GM19397 (cell line): Measurements from ENCODE around the gene ASTE1.
"Not testable (repeated sequence)": the region's sequence is repeated elsewhere in the genome, so short reads cannot be mapped to it uniquely, and the experiment has no call there.

ENCODE experiments used
- ATAC-seq: cut with Tn5 transposase; IDR thresholded peaks from one replicate; pipeline ENCODE4 v1.9.1; 2021; ENCODE audit warnings: mild to moderate bottlenecking, moderate library complexity; ENCODE audit not compliant: unreplicated experiment

The ASTE1 gene, protein sequence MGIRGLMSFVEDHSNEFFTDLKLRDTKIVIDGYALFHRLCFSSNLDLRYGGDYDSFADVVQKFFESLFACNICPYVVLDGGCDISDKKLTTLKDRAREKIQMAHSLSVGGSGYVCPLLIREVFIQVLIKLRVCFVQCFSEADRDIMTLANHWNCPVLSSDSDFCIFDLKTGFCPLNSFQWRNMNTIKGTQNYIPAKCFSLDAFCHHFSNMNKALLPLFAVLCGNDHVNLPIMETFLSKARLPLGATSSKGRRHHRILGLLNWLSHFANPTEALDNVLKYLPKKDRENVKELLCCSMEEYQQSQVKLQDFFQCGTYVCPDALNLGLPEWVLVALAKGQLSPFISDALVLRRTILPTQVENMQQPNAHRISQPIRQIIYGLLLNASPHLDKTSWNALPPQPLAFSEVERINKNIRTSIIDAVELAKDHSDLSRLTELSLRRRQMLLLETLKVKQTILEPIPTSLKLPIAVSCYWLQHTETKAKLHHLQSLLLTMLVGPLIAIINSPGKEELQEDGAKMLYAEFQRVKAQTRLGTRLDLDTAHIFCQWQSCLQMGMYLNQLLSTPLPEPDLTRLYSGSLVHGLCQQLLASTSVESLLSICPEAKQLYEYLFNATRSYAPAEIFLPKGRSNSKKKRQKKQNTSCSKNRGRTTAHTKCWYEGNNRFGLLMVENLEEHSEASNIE

DNA sequence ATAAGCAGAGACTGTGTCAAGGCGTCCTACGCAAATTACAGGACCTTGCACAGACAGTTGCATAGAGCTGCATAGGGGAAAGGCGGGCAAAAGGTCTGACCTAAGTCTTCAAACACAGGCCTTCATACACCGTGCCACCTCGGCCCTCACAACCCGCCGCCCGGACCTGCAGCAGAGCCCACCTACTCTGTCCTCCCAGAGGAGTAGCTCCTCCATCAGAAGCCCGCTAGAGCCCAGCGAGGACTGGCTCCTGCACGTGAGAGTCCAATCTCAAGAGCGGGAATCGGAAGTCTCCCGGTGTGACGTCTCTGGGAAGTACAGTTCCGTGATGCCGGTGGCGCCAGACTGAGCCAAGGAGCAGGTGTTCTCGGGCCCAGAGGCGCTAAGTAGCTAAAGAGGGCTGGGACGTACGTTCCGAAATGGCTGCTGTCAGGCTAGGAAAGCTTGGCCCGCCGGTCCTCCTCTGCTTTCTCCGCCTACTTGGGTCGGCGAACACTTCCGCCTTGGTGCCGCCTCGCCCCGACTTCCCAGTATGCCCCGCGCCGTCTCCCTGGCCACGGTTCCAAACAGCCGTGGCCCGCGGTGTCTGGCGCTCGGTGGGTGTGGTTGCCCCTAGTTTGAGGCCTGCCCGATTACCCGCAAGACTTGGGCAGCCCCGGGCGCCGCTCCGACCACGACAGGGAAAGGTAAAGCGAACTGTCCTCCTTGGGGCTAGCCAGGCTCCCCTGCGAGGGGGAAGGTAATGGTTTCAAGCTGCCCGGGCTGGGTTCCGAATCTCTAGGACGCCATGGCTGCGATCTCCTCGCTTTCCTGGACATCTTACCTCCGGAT lies at the start of gene ASTE1, which contains the start of gene NEK11:
TSS of gene ASTE1 (minus strand) at position 505 of the 831 bp plus-strand sequence. CDS start 1,519 bp downstream, outside the sequence.
TSS of gene NEK11 (plus strand) at position 557 of the 831 bp plus-strand sequence. CDS start 2,832 bp downstream, outside the sequence.
- peak; percentile 99 for ATAC-seq

GRCh38 chr3:131075632-131076328 lies 49.2 kb upstream of the ASTE1 start:
- no peak for ATAC-seq

DNA sequence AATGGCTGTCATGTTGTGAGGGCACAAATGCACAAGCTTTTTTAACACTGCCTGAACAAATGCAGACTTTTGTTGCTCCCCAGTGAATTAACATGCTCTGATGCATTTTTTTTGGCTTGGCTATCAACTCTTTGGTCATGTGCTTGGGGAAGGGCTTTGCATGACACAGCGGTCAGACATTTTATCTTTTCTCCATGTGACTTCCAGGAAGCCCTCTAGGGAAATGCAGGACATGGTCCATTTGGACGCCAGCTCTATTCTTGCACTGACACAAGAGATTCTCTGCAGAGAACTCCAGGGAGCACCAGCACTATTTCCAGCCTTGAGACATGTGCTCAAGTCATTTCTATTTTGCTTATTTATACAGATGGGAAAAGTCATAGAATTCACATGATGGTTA lies 46.2 kb upstream of the ASTE1 start:
- ATAC-seq, result no peak

- no peak for ATAC-seq
These were observed 45.5 kb upstream of the ASTE1 start for GRCh38 chr3:131072099-131072559.

- no peak for ATAC-seq
These were observed 41.4 kb upstream of the ASTE1 start for GRCh38 chr3:131067983-131068382.

- ATAC-seq, result no peak
These were observed 26.6 kb upstream of the ASTE1 start for GRCh38 chr3:131053043-131053859.

DNA sequence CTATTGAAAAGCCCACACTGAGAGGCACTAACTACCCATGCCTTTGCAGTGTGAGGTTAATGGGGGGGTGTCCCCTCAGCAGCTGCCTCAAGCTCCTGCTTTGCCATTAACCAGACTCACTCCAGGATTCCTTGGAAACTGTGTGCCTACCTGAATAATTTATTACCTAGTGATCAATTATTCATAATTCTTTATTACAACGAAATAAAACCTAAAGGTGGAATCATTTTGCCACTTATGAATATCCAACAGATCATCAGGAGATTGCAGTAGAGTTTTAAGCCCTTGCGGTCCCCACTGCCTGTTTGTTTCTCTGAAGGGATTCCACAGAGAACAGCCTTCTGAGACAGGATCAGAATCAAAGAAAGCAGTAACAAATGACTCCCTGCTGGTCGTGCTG lies 23.4 kb upstream of the ASTE1 start:
- no peak for ATAC-seq

DNA sequence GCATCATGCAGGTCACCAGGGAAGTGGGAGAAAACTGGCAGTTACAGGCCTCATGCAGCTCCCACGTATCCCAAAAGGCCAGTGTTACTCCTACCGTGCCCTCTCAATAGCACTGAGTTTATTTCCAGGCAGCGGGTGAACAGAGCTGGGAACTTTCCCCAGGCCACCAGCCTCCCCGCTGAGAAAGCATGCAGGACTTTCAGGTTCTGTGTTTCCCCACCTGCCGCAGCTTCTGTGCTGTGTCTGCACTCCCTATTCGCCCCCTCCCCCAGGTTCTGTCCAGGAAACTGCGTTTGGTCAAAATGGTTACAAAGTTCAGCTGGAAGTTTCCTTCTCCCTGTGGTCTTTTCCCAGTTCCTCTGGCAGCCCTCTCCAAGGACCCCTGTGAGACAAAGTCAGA lies 21.4 kb upstream of the ASTE1 start:
- no peak for ATAC-seq

DNA sequence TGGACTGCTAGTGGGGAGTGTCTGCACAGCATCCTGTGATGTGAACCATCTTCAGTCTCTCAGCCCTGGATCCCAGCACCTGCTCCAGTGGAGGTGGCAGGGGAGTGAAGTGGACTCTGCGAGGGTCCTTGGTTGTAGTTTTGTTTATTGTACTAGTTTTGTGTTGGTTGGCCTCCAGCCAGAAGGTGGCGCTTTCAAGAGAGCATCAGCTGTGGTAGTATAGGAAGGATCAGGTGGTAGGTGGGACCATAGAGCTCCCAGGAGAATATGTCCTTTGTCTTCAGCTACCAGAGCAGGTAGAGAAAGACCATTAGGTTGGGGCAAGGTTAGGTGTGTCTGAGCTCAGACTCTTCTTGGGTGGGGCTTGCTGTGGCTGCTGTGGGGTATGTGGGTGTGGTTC lies 21.0 kb upstream of the ASTE1 start:
- ATAC-seq, result no peak

- not testable (repeated sequence) for ATAC-seq
These were observed 15.8 kb upstream of the ASTE1 start for GRCh38 chr3:131042271-131042985.

DNA sequence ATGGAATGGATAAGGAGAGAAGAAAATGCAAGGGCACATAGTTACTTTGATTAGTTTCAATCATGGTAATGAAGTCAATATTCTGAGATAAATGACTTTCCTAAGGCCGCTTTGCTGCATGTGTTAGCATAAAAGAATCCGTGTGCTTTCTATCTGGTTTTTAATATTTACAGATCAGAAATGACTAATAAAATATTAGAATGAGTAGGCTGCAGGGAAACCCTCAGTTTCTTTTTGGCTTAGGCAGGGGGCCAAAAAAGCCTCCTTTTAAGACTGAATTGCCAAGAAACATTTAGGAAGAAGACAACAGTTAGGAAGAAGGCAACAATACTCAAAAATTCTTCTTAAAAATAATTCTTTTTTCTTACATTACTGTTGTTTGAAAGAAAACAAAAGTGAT lies 11.7 kb upstream of the ASTE1 start:
- no peak for ATAC-seq

- ATAC-seq, result no peak
These were observed 10.4 kb upstream of the ASTE1 start for GRCh38 chr3:131036986-131037385.

GRCh38 chr3:131036200-131036816 lies 9.7 kb upstream of the ASTE1 start:
- ATAC-seq, result no peak

- ATAC-seq, result no peak
These were observed 7.0 kb upstream of the ASTE1 start for GRCh38 chr3:131033480-131034080.

DNA sequence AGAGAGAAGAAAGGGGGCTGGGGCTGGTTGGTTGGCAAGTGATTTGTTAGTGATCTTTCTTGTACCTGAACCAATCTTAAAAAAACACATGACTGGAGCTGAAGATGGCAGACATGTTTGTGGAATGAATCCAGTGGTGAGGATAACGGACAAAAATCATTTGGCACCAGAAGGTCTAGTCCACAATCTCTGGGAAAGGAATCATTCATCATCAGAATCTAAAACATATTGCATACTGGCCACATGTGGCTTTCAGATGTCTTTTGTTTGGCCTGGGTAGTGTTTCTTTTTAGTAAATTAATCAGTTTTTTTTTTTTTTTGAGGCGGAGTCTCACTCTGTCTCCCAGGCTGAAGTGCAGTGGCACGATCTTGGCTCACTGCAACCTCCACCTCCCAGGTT lies 5.0 kb upstream of the ASTE1 start:
- no peak for ATAC-seq

DNA sequence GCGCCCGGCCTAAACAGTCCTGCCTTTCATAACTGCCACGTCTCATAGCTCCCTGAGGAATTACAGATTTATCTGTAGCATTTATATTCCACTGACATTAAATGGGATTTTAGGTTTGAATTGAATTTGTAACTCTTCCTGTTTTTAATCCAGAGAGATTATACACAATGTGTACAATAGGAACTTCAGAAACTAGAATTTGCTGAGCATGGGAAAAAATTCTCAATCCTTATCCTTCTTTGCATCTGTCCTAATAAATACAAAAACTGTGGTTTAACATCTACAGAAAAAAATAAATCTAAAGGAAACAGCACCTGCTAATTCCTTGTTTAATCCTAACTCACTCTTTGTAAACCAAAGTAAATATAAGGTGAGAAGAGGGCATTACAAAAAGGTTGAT lies 2.2 kb upstream of the ASTE1 start:
- ATAC-seq, result no peak

GRCh38 chr3:131025539-131025938 lies 1.1 kb downstream of the ASTE1 start:
- ATAC-seq, result no peak

DNA sequence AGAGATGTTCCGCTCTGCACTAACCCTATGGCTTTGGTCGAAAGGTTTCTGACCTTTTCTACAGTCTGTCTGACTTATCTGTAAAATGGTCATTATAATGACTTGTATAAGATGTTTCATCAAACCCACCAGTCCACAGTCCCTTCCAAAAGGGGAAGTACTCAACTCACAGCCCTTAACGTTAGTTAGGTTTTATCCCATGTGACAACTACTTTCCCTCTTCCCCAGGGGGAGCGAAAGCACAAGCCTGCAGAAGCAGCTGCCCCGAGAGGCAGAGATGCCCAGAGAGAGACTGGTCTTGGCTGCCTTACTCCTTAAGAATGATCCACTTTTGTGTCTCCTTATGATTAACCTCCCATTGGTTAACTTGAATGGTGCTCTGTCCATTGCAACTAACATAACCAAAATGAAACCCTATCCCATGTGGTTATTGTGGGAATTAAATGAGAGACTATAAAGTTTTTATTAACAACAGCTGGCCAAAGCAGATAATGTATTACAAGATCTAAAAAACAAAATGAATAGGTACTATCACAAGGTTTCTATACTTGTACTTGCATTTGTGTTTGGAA lies 6.4 kb downstream of the ASTE1 start:
- ATAC-seq, result no peak
